Measurements from ENCODE around the gene IRAK2.

Gene IRAK2

GRCh38 chr3:10219737-10220136, 55.0 kb downstream of the IRAK2 start:
- no peak overlapping the region for H2AFZ ChIP-seq (ENCODE audit: low read depth)
- no peak overlapping the region for H3K9ac ChIP-seq
- no peak overlapping the region for H3K27ac ChIP-seq
- peaks cover 28% of the 10 kb centered on the region for H3K4me1 ChIP-seq (ENCODE audit: low read depth, poor library complexity, severe bottlenecking)
- no peaks in the 10 kb centered on the region for H3K36me3 ChIP-seq (ENCODE audit: insufficient read depth)
- TF ChIP-seq CTCF (conservative IDR thresholded peaks at IDR 0.05; ENCODE audit: low read depth, low read length), result no peak
- no peaks in the 10 kb centered on the region for H4K20me1 ChIP-seq (ENCODE audit: insufficient read depth)
- H3K27me3 ChIP-seq (ENCODE audit: insufficient read depth, low read depth), result no peaks in the 10 kb centered on the region
- H3K4me2 ChIP-seq, result no peak overlapping the region
- no peaks in the 10 kb centered on the region for H3K79me2 ChIP-seq (ENCODE audit: insufficient read depth, low read depth)
- H3K4me3 ChIP-seq (IDR thresholded peaks at IDR 0.05; ENCODE audit: insufficient read depth, low read depth, low read length), result no peak overlapping the region

GRCh38 chr3:10223676-10224639, 59.2 kb downstream of the IRAK2 start:
- H3K9ac ChIP-seq, result no peak overlapping the region

GRCh38 chr3:10224794-10225665, 60.3 kb downstream of the IRAK2 start:
- H3K36me3 ChIP-seq (ENCODE audit: insufficient read depth), result no peaks in the 10 kb centered on the region
- H3K4me2 ChIP-seq, result no peak overlapping the region
- H3K27ac ChIP-seq, result no peak overlapping the region
- no peak overlapping the region for H2AFZ ChIP-seq (ENCODE audit: low read depth)
- H3K27me3 ChIP-seq (ENCODE audit: insufficient read depth, low read depth), result no peaks in the 10 kb centered on the region
- H3K79me2 ChIP-seq (ENCODE audit: insufficient read depth, low read depth), result no peaks in the 10 kb centered on the region
- H3K9ac ChIP-seq, result no peak overlapping the region
- H4K20me1 ChIP-seq (ENCODE audit: insufficient read depth), result no peaks in the 10 kb centered on the region
- peak; percentile 66 for TF ChIP-seq CTCF (conservative IDR thresholded peaks at IDR 0.05; ENCODE audit: low read depth, low read length)
- H3K4me1 ChIP-seq (ENCODE audit: low read depth, poor library complexity, severe bottlenecking), result peaks cover 41% of the 10 kb centered on the region
- H3K4me3 ChIP-seq (IDR thresholded peaks at IDR 0.05; ENCODE audit: insufficient read depth, low read depth, low read length), result no peak overlapping the region

More at GRCh38 chr3:10223676-10224639, 59.2 kb downstream of the IRAK2 start:
- Histone ChIP-seq H2AFZ (ENCODE audit: low read depth) (no peak overlapping the region), H3K27ac (no peak overlapping the region), H3K4me2 (no peak overlapping the region), H4K20me1 (ENCODE audit: insufficient read depth) (no peaks in the 10 kb centered on the region), H3K79me2 (ENCODE audit: insufficient read depth, low read depth) (no peaks in the 10 kb centered on the region), H3K27me3 (ENCODE audit: insufficient read depth, low read depth) (no peaks in the 10 kb centered on the region), H3K36me3 (ENCODE audit: insufficient read depth) (no peaks in the 10 kb centered on the region), H3K4me1 (ENCODE audit: low read depth, poor library complexity, severe bottlenecking) (peaks cover 41% of the 10 kb centered on the region), H3K4me3 (IDR thresholded peaks at IDR 0.05; ENCODE audit: insufficient read depth, low read depth, low read length) (no peak overlapping the region)
- TF ChIP-seq CTCF (conservative IDR thresholded peaks at IDR 0.05; ENCODE audit: low read depth, low read length), result no peak

- TF ChIP-seq CTCF (conservative IDR thresholded peaks at IDR 0.05; ENCODE audit: low read depth, low read length), result no peak
- Histone ChIP-seq H3K27ac (no peak overlapping the region), H3K36me3 (ENCODE audit: insufficient read depth) (no peaks in the 10 kb centered on the region), H2AFZ (ENCODE audit: low read depth) (no peak overlapping the region), H3K4me3 (IDR thresholded peaks at IDR 0.05; ENCODE audit: insufficient read depth, low read depth, low read length) (no peak overlapping the region), H3K4me1 (ENCODE audit: low read depth, poor library complexity, severe bottlenecking) (peaks cover 30% of the 10 kb centered on the region), H3K79me2 (ENCODE audit: insufficient read depth, low read depth) (no peaks in the 10 kb centered on the region), H3K9ac (no peak overlapping the region), H3K4me2 (no peak overlapping the region), H3K27me3 (ENCODE audit: insufficient read depth, low read depth) (no peaks in the 10 kb centered on the region), H4K20me1 (ENCODE audit: insufficient read depth) (no peaks in the 10 kb centered on the region)
These were observed 61.6 kb downstream of the IRAK2 start for GRCh38 chr3:10226293-10226692.

Data from KMS-11 (cell line).